ENCODE data around the gene GSTM1.

GRCh38 chr1:109724933-109725332 is 37.3 kb downstream of the GSTM1 start:
- no peak for TF ChIP-seq CTCF (IDR thresholded peaks at IDR 0.05)
- no peak for TF ChIP-seq POLR2A (IDR thresholded peaks at IDR 0.05)
